Skin of body (tissue), 2 donors: ENCODE results near the gene PHF20. TPM values are rescaled to one million over a fixed set of nuclear protein-coding genes. Genes with fewer than 3 reads are reported as not detected.
"Not testable (repeated sequence)": the region's sequence is repeated elsewhere in the genome, so short reads cannot be mapped to it uniquely, and the experiment has no call there.

Experiments used
- DNase-seq: peaks from one replicate; lab custom pipeline; 2025; lab: John Stamatoyannopoulos, UW
- total RNA-seq: library from RNA; depleted of rRNA; stranded (reverse); fragments of >200 nt; gene quantifications from one replicate; pipeline ENCODE4 v1.2.3, GENCODE V29; 2014

The PHF20 gene
- total RNA-seq, 1 donor from 2014 or later: 25.4 TPM

GRCh38 chr20:35776513-35777101 is 4.8 kb downstream of the PHF20 start:
- DNase-seq: no peak

- not testable (repeated sequence) for DNase-seq
Measured at GRCh38 chr20:35783811-35784210, 12.0 kb downstream of the PHF20 start.

GRCh38 chr20:35785541-35785940 is 13.7 kb downstream of the PHF20 start:
- not testable (repeated sequence) for DNase-seq

- DNase-seq: no peak
Measured at GRCh38 chr20:35788796-35789195, 17.0 kb downstream of the PHF20 start.

GRCh38 chr20:35791097-35791496 is 19.3 kb downstream of the PHF20 start:
- DNase-seq: no peak

GRCh38 chr20:35791821-35792220 is 20.0 kb downstream of the PHF20 start:
- no peak for DNase-seq

- DNase-seq: no peak
Measured at GRCh38 chr20:35792740-35793139, 20.9 kb downstream of the PHF20 start.

- no peak for DNase-seq
Measured at GRCh38 chr20:35796571-35796970, 24.8 kb downstream of the PHF20 start.

GRCh38 chr20:35801865-35802264 is 30.1 kb downstream of the PHF20 start:
- no peak for DNase-seq

GRCh38 chr20:35806075-35806474 is 34.3 kb downstream of the PHF20 start:
- DNase-seq: no peak

GRCh38 chr20:35807877-35808276 is 36.1 kb downstream of the PHF20 start:
- no peak for DNase-seq

- DNase-seq: no peak
Measured at GRCh38 chr20:35820715-35821114, 48.9 kb downstream of the PHF20 start.

GRCh38 chr20:35821807-35822242 is 50.0 kb downstream of the PHF20 start:
- DNase-seq: no peak

- DNase-seq: no peak
Measured at GRCh38 chr20:35823147-35823546, 51.3 kb downstream of the PHF20 start.

GRCh38 chr20:35823937-35824336 is 52.1 kb downstream of the PHF20 start:
- DNase-seq: no peak

- DNase-seq: no peak
Measured at GRCh38 chr20:35826397-35826998, 54.7 kb downstream of the PHF20 start.

GRCh38 chr20:35828434-35828833 is 56.6 kb downstream of the PHF20 start:
- no peak for DNase-seq

GRCh38 chr20:35828916-35829315 is 57.1 kb downstream of the PHF20 start:
- no peak for DNase-seq

GRCh38 chr20:35830264-35830663 is 58.4 kb downstream of the PHF20 start:
- DNase-seq: no peak

GRCh38 chr20:35831029-35831428 is 59.2 kb downstream of the PHF20 start:
- no peak for DNase-seq

GRCh38 chr20:35831971-35832370 is 60.2 kb downstream of the PHF20 start:
- DNase-seq: no peak

GRCh38 chr20:35833241-35833640 is 61.4 kb downstream of the PHF20 start:
- DNase-seq: no peak

- DNase-seq: no peak
Measured at GRCh38 chr20:35837577-35838195, 65.9 kb downstream of the PHF20 start.
